Stimulated activated CD8-positive, alpha-beta memory T cell treated with anti-CD3 and anti-CD28 coated beads, Interleukin-12 subunit alpha, Interleukin-12 subunit beta, amount 100 ng/mL, for 24 hours (primary cell): ENCODE measurements around the gene OR10D3.
"Not testable (repeated sequence)": the region's sequence is repeated elsewhere in the genome, so short reads cannot be mapped to it uniquely, and the experiment has no call there.

Experiments
- DNase-seq: peaks from one replicate; pipeline ENCODE4 v3.0.0-alpha.2; 2020; ENCODE audit errors: extremely low read depth

Gene OR10D3

GRCh38 chr11:124194293-124195188 is 11.4 kb downstream of the OR10D3 start:
- DNase-seq, result no peak

- DNase-seq, result no peak
Measured at GRCh38 chr11:124195189-124195734, 12.1 kb downstream of the OR10D3 start.

DNA sequence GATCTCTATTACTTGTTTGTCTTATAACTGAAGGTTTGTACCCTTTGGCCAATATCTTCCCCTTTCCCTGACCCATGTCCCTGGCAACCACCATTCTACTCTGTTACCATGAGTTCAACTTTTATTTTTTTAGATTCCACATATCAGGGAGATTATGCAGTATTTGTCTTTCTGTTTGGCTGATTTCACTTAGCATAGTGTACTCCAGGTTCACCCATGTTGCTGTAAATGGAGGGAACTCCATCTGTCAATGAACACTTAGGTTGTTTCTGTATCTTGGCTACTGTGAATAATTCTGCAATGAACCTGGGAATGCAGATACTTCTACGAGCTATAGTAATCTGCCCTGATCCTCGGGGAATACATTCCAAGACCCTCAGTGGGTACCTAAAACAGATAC is 14.9 kb downstream of the OR10D3 start:
- DNase-seq, result no peak

DNA sequence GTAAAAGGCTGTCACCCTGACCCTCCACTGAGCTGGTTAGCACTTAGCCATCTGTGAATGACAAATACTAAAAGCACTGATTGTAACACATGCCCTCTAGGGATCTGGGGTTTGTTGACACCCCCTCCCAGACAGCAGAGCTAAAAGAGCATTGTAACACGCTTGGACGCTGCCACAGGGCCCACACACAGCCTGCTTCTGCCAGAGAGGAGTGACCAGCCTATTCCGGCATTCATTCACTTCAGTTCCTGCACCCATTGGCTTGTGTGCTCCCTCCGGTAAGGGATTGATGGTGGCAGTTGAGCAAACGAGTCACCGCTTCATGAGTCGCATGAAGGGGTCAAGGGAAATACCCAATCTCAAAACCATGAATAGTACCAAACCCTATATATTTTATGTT is 15.8 kb downstream of the OR10D3 start:
- no peak for DNase-seq

GRCh38 chr11:124199702-124200101 is 16.6 kb downstream of the OR10D3 start:
- no peak for DNase-seq

GRCh38 chr11:124200671-124201070 is 17.5 kb downstream of the OR10D3 start:
- no peak for DNase-seq

DNA sequence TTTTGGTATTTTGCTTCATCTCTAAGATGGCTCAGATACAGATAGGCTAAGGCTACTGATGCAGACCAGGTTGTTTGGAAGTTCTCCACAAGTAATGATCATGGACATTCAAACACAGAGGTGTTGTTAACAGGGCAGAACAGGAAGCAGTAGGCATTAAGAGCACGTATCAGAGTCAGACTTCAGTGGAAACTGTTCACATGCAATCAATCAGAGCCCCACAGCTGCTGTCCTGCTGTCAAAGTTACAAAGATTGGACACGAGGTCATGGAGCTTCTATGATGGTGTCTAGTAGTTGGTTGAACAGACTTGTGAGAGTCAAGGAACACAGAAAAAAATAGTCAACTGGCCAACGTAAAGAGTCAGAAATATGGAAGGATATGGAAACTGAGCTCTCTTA is 19.8 kb downstream of the OR10D3 start:
- DNase-seq, result no peak

DNA sequence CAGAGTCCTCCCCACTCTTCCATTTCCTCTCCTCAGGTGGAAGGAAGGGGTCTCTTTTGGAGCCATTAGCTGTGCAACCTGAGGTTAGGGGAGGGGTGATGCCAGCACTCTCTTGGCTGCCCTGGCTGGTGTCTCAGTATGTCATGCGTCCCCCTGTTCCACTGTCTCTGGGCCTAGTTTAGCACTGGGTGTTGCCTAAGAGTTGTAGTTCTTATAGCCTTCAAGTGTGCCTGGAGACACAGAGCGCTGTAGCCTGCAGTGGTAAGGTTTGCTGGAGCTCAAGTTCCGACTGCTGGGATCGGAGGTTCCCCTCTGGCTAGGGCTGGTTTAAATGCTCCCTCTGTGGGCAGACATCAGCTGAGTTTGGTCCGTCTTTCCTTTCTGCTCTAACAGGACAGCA is 20.9 kb downstream of the OR10D3 start:
- no peak for DNase-seq

DNA sequence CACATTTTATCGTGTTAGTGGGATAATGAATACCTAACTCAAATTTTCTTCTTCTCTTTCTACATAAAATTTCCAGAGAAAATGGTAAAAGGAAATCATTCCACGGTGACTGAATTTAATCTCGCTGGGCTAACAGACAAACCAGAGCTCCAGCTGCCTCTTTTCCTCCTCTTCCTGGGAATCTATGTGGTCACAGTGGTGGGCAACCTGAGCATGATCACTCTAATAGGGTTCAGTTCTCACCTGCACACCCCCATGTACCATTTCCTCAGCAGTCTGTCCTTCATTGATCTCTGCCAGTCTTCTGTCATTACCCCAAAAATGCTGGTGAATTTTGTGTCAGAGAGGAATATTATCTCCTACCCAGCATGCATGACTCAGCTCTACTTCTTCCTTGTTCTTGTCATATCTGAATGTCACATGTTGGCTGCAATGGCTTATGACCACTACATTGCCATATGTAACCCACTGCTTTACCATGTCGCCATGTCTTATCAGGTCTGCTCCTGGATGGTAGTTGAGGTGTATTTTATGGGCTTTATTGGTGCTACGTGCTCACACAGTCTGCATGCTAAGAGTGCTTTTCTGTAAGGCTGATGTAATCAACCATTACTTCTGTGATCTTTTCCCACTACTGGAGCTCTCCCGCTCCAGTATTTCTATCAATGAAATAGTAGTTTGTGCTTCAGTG is 24.1 kb downstream of the OR10D3 start:
- DNase-seq, result no peak

DNA sequence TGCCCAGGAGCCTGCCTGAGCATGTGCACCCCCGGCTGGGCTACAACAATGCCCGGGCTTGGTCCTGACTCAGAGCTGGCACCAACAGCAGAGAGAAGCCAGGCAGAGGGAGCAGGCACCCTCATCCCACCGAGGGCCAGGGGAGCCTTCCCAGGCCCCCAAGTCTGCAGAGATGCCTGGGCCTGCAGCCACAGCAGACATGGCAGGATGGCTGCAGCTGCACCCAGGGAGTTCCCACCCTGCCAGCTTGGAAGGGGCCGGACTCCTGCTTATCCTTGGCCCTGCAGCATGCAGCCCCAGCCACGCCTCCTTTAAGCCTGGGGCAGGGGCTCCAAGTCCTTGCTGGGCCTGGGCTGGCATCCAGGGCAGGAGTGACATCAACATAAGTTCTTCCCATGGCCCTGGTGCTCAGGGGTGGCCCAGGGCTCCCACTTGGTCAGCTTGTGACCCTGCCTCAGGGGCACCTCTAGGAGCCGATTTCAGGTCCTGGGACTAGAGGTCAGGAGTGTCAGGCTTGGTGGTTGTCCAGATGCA is 26.7 kb downstream of the OR10D3 start:
- no peak for DNase-seq

- DNase-seq, result no peak
Measured at GRCh38 chr11:124210421-124210820, 27.3 kb downstream of the OR10D3 start.

DNA sequence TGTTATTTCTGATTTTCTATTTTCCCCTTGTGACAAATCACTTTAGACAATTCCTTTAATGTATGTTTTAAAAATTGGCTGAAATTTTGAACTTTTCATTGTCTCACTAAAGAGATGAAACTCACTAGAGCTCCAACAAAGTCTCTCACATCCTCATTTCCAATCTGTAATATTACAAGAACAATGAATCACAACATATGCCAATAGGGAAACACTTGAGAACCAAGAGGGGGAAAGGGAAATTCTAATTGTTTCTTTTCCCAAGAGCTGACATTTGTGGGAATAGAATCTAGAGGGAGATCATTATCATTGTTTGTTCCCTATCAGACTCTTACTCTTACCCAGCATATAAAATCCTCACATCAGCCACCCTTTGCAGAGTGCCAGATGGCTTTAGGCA is 28.2 kb downstream of the OR10D3 start:
- DNase-seq, result no peak

- DNase-seq, result no peak
Measured at GRCh38 chr11:124214027-124214426, 30.9 kb downstream of the OR10D3 start.

DNA sequence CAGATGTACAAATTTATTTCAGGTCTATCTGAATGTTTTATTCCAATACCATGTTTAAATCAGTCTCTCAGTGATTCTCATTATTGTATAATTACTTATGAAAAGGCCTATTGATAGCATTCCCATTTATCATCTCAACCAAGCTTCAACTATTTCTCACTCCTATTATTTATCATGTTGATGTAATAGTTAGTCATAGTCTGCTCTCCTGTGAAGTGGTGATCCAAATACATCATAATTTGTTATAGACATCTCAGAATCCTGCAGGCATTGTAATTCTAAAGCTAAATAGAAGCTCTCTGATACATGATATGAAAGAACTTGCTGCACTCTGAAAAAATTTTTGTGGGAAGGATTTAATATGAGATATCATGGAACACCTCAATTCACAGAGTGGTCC is 36.0 kb downstream of the OR10D3 start:
- DNase-seq, result no peak

DNA sequence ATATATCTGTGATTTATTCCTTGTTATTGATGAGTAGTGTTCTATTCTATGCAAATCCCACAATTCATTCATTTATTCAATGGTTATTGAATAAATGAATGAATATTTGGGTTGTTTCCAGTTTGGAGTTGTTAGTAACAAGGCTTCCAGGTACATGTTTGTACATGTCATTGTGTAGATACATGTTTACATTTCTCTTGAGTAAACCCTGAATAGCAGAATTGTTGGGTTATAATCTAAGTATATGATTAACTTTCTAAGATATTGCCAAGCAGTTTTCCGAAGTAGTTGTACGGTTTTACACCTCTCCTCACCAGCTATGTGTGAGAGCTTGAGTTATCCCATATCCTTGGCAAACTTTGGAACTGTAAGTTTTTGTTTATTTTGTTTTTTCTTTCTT is 39.3 kb downstream of the OR10D3 start:
- DNase-seq, result no peak

DNA sequence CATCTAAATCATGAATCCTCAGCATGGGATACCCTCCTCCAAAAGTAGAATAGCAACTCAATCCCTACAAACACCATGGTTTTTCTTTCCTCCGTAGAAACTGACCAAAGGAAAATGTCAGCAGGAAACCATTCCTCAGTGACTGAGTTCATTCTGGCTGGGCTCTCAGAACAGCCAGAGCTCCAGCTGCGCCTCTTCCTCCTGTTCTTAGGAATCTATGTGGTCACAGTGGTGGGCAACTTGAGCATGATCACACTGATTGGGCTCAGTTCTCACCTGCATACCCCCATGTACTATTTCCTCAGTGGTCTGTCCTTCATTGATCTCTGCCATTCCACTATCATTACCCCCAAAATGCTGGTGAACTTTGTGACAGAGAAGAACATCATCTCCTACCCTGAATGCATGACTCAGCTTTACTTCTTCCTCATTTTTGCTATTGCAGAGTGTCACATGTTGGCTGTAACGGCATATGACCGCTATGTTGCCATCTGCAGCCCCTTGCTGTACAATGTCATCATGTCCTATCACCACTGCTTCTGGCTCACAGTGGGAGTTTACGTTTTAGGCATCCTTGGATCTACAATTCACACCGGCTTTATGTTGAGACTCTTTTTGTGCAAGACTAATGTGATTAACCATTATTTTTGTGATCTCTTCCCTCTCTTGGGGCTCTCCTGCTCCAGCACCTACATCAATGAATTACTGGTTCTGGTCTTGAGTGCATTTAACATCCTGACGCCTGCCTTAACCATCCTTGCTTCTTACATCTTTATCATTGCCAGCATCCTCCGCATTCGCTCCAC is 41.7 kb downstream of the OR10D3 start:
- DNase-seq, result not testable (repeated sequence)

DNA sequence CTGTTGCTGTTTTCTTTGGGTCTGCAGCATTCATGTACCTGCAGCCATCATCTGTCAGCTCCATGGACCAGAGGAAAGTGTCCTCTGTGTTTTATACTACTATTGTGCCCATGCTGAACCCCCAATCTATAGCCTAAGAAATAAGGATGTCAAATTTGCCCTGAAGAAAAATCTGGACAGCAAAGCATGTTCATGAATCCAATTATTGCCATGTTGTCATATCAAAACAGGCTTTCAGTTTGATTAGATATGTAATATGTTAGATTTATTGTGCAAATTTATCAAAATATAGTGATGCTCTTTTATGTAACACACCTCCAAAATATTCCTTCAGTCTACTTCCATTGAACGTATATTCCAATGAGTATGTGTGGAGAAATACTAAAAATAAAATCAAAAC is 42.3 kb downstream of the OR10D3 start:
- no peak for DNase-seq

DNA sequence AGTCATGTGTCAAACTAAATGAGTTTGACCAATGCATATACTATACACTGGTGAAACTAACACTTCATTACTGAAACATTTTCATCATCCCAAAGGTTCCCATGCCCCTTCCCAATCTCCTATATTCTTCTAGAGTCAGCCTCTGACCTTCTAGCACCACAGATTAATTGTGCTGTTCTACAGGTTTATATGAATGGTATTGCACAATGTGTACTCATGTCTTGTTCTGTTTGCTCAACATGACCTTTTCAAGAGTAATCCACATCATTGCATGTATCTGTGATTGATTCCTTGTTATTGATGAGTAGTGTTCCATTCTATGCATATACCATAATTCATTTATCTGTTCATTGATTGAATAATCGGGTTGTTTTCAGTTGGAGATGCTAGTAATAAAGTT is 50.2 kb downstream of the OR10D3 start:
- DNase-seq, result no peak
